A549 (cell line): ENCODE measurements around the gene BCAS3.

Source experiments
- CTCF ChIP-seq: fragments of >200 bp; sonication (Bioruptor Twin); formaldehyde crosslinking; IDR thresholded peaks from 3 replicates; pipeline ENCODE4 v1.5.1; 2016
- HOXB13 ChIP-seq: fragments of 250-450 bp; sonication (Bioruptor Pico); IDR thresholded peaks from 2 replicates; pipeline ENCODE4 v1.5.0; 2020; ENCODE audit warnings: low read depth, mild to moderate bottlenecking, moderate library complexity
- NPAS2 ChIP-seq: fragments of 250-450 bp; sonication (Bioruptor Pico); IDR thresholded peaks from 2 replicates; pipeline ENCODE4 v1.8.0; 2022; ENCODE audit warnings: mild to moderate bottlenecking, moderate library complexity, borderline replicate concordance

GRCh38 chr17:61206922-61207321 lies 529.3 kb downstream of the BCAS3 start:
- no peak for TF ChIP-seq NPAS2 (CRISPR knock-in tag)
- TF ChIP-seq CTCF, result no peak
- no peak for TF ChIP-seq HOXB13 (CRISPR knock-in tag)
